Measurements from ENCODE around the gene ARHGEF25.
A peak's percentile ranks its signal among the peaks of the same experiment; 100 is the strongest.

DNA sequence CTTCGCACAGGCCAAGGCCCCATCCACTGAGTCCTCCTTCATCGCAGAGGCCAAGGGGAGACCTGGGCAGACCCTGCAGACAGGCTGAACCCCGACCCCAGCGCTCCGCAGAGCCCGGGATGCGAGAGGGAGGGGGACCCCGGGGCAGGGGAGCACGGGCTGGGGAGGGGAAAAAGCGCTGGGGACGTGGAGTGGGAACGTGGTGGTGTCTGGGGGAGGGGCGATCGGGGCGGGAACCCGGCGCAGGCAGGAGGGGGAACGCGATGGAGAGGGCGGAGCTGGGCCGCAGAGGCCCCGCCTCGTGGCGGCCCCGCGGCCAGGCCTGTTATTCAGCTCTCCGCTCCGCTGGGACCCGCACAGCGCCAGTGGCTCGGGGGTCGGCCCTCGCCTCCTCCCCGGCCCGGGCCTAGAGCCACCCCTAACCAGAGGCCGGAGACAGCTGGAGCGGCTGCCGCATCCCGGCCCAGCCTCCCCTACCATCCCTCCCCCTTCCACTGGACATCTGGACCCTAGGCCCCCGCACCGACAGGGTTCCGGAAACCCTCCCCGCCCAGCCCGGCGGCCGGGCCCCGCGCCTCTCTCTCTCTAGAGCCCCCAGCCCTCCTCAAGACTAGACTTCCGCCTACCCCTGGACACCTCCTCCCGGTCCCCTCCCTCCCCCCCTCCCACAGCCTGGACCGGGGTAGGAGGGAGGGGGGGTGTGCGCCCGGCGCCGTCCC lies at the start of gene ARHGEF25:
- TF ChIP-seq, protein P1, sequence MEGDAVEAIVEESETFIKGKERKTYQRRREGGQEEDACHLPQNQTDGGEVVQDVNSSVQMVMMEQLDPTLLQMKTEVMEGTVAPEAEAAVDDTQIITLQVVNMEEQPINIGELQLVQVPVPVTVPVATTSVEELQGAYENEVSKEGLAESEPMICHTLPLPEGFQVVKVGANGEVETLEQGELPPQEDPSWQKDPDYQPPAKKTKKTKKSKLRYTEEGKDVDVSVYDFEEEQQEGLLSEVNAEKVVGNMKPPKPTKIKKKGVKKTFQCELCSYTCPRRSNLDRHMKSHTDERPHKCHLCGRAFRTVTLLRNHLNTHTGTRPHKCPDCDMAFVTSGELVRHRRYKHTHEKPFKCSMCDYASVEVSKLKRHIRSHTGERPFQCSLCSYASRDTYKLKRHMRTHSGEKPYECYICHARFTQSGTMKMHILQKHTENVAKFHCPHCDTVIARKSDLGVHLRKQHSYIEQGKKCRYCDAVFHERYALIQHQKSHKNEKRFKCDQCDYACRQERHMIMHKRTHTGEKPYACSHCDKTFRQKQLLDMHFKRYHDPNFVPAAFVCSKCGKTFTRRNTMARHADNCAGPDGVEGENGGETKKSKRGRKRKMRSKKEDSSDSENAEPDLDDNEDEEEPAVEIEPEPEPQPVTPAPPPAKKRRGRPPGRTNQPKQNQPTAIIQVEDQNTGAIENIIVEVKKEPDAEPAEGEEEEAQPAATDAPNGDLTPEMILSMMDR (IDR thresholded peaks at IDR 0.05), result no peak
- TF ChIP-seq EZH2 (IDR thresholded peaks at IDR 0.05; ENCODE audit: borderline replicate concordance, insufficient read depth, low read depth, low read length, poor library complexity, severe bottlenecking), result peak; percentile 74

All from B cell (primary cell).